ENCODE data around the gene MRS2. TPM values are rescaled to one million over a fixed set of nuclear protein-coding genes. Genes with fewer than 3 reads are reported as not detected.
"Not testable (repeated sequence)": the region's sequence is repeated elsewhere in the genome, so short reads cannot be mapped to it uniquely, and the experiment has no call there.

Gene MRS2
- total and polyA plus RNA-seq, 2 donors, result 19.6 to 22.3 TPM

- Histone ChIP-seq H3K4me1 (ENCODE audit: insufficient read depth) (no peaks in the 10 kb centered on the region), H3K36me3 (ENCODE audit: insufficient read depth) (no peaks in the 10 kb centered on the region), H3K4me3 (ENCODE audit: low read depth, low read length) (no peak overlapping the region), H3K27ac (ENCODE audit: low read depth) (no peak overlapping the region)
- WGBS, result 61% methylated on average over 1 of the region's 1 CpG
- no peak for DNase-seq (ENCODE audit: extremely low spot score)
These were observed 5.1 kb upstream of the MRS2 start for GRCh38 chr6:24397631-24398030.

- DNase-seq (ENCODE audit: extremely low spot score); H3K4me1 ChIP-seq (ENCODE audit: insufficient read depth); H3K4me3 ChIP-seq (ENCODE audit: low read depth, low read length); H3K36me3 ChIP-seq (ENCODE audit: insufficient read depth); H3K27ac ChIP-seq (ENCODE audit: low read depth): not testable (repeated sequence)
- WGBS, result 11% methylated on average over 17 of the region's 17 CpGs
These were observed 2.4 kb upstream of the MRS2 start for GRCh38 chr6:24400045-24401039.

- no peaks in the 10 kb centered on the region for H3K36me3 ChIP-seq (ENCODE audit: insufficient read depth)
- WGBS, result 67% methylated on average over 4 of the region's 4 CpGs
- H3K27ac ChIP-seq (ENCODE audit: low read depth), result no peak overlapping the region
- no peak for DNase-seq (ENCODE audit: extremely low spot score)
- H3K4me3 ChIP-seq (ENCODE audit: low read depth, low read length), result no peak overlapping the region
- peaks cover 1% of the 10 kb centered on the region for H3K4me1 ChIP-seq (ENCODE audit: insufficient read depth)
These were observed 1.3 kb upstream of the MRS2 start for GRCh38 chr6:24401458-24401857.

GRCh38 chr6:24403501-24403824, 727 bp downstream of the MRS2 start:
- 8% methylated on average over 12 of the region's 12 CpGs for WGBS
- no peak for DNase-seq (ENCODE audit: extremely low spot score)
- peak overlapping the region; percentile 90 for H3K4me3 ChIP-seq (ENCODE audit: low read depth, low read length)
- H3K36me3 ChIP-seq (ENCODE audit: insufficient read depth), result no peaks in the 10 kb centered on the region
- H3K27ac ChIP-seq (ENCODE audit: low read depth), result no peak overlapping the region
- H3K4me1 ChIP-seq (ENCODE audit: insufficient read depth), result peaks cover 1% of the 10 kb centered on the region

GRCh38 chr6:24405262-24405661, 2.5 kb downstream of the MRS2 start:
- no peak for DNase-seq (ENCODE audit: extremely low spot score)
- 88% methylated on average over 5 of the region's 5 CpGs for WGBS
- Histone ChIP-seq H3K4me3 (ENCODE audit: low read depth, low read length) (no peak overlapping the region), H3K27ac (ENCODE audit: low read depth) (no peak overlapping the region), H3K36me3 (ENCODE audit: insufficient read depth) (no peaks in the 10 kb centered on the region), H3K4me1 (ENCODE audit: insufficient read depth) (peaks cover 1% of the 10 kb centered on the region)

- WGBS, result 65% methylated on average over 2 of the region's 2 CpGs
- Histone ChIP-seq H3K36me3 (ENCODE audit: insufficient read depth) (no peaks in the 10 kb centered on the region), H3K27ac (ENCODE audit: low read depth) (no peak overlapping the region)
These were observed 6.1 kb downstream of the MRS2 start for GRCh38 chr6:24408719-24409410.

GRCh38 chr6:24410622-24411021, 7.9 kb downstream of the MRS2 start:
- no peak for DNase-seq (ENCODE audit: extremely low spot score)
- no peak overlapping the region for H3K4me3 ChIP-seq (ENCODE audit: low read depth, low read length)
- 96% methylated on average over 3 of the region's 3 CpGs for WGBS
- H3K27ac ChIP-seq (ENCODE audit: low read depth), result no peak overlapping the region
- H3K36me3 ChIP-seq (ENCODE audit: insufficient read depth), result no peaks in the 10 kb centered on the region
- no peaks in the 10 kb centered on the region for H3K4me1 ChIP-seq (ENCODE audit: insufficient read depth)

More at GRCh38 chr6:24408719-24409410, 6.1 kb downstream of the MRS2 start:
- H3K4me1 ChIP-seq (ENCODE audit: insufficient read depth), result peaks cover 1% of the 10 kb centered on the region
- no peak for DNase-seq (ENCODE audit: extremely low spot score)
- no peak overlapping the region for H3K4me3 ChIP-seq (ENCODE audit: low read depth, low read length)

- DNase-seq (ENCODE audit: extremely low spot score), result no peak
- H3K36me3 ChIP-seq (ENCODE audit: insufficient read depth), result peaks cover 3% of the 10 kb centered on the region
These were observed 9.6 kb downstream of the MRS2 start for GRCh38 chr6:24412294-24412693.

GRCh38 chr6:24414531-24414930, 11.8 kb downstream of the MRS2 start:
- not testable (repeated sequence) for H3K4me3 ChIP-seq (ENCODE audit: low read depth, low read length); DNase-seq (ENCODE audit: extremely low spot score); H3K27ac ChIP-seq (ENCODE audit: low read depth); H3K36me3 ChIP-seq (ENCODE audit: insufficient read depth); H3K4me1 ChIP-seq (ENCODE audit: insufficient read depth)
- 96% methylated on average over 15 of the region's 15 CpGs for WGBS

More at GRCh38 chr6:24412294-24412693, 9.6 kb downstream of the MRS2 start:
- H3K27ac ChIP-seq (ENCODE audit: low read depth), result no peak overlapping the region
- H3K4me3 ChIP-seq (ENCODE audit: low read depth, low read length), result no peak overlapping the region
- H3K4me1 ChIP-seq (ENCODE audit: insufficient read depth), result no peaks in the 10 kb centered on the region
- 95% methylated on average over 4 of the region's 4 CpGs for WGBS

- 93% methylated on average over 4 of the region's 4 CpGs for WGBS
- H3K27ac ChIP-seq (ENCODE audit: low read depth), result no peak overlapping the region
These were observed 13.0 kb downstream of the MRS2 start for GRCh38 chr6:24415753-24416152.

GRCh38 chr6:24419526-24419925, 16.8 kb downstream of the MRS2 start:
- peaks cover 6% of the 10 kb centered on the region for H3K36me3 ChIP-seq (ENCODE audit: insufficient read depth)

More at GRCh38 chr6:24415753-24416152, 13.0 kb downstream of the MRS2 start:
- H3K4me1 ChIP-seq (ENCODE audit: insufficient read depth), result no peaks in the 10 kb centered on the region
- DNase-seq (ENCODE audit: extremely low spot score), result no peak
- H3K4me3 ChIP-seq (ENCODE audit: low read depth, low read length), result no peak overlapping the region
- H3K36me3 ChIP-seq (ENCODE audit: insufficient read depth), result peaks cover 6% of the 10 kb centered on the region

GRCh38 chr6:24425091-24425490, 22.4 kb downstream of the MRS2 start:
- H3K36me3 ChIP-seq (ENCODE audit: insufficient read depth), result peaks cover 2% of the 10 kb centered on the region
- no peak overlapping the region for H3K4me3 ChIP-seq (ENCODE audit: low read depth, low read length)
- no peak for DNase-seq (ENCODE audit: extremely low spot score)
- no peak overlapping the region for H3K27ac ChIP-seq (ENCODE audit: low read depth)
- 84% methylated on average over 2 of the region's 2 CpGs for WGBS
- no peaks in the 10 kb centered on the region for H3K4me1 ChIP-seq (ENCODE audit: insufficient read depth)

More at GRCh38 chr6:24419526-24419925, 16.8 kb downstream of the MRS2 start:
- H3K4me3 ChIP-seq (ENCODE audit: low read depth, low read length), result no peak overlapping the region
- no peaks in the 10 kb centered on the region for H3K4me1 ChIP-seq (ENCODE audit: insufficient read depth)
- DNase-seq (ENCODE audit: extremely low spot score), result no peak
- H3K27ac ChIP-seq (ENCODE audit: low read depth), result no peak overlapping the region

GRCh38 chr6:24426729-24427446, 24.2 kb downstream of the MRS2 start:
- Histone ChIP-seq H3K4me1 (ENCODE audit: insufficient read depth) (no peaks in the 10 kb centered on the region), H3K27ac (ENCODE audit: low read depth) (no peak overlapping the region), H3K4me3 (ENCODE audit: low read depth, low read length) (no peak overlapping the region), H3K36me3 (ENCODE audit: insufficient read depth) (peaks cover 2% of the 10 kb centered on the region)
- DNase-seq (ENCODE audit: extremely low spot score), result no peak
- 78% methylated on average over 10 of the region's 10 CpGs for WGBS

Measured in urinary bladder (tissue), 4 donors.